ENCODE measurements around the gene MIPEP.

MIPEP gene

GRCh38 chr13:23912469-23912868 is 23.3 kb upstream of the MIPEP start:
- no peak overlapping the region for H3K9ac ChIP-seq
- no peak overlapping the region for H3K4me3 ChIP-seq (ENCODE audit: low read depth, low read length)
- no peaks in the 10 kb centered on the region for H3K4me1 ChIP-seq
- H3K27me3 ChIP-seq (ENCODE audit: control insufficient read depth, insufficient read depth, low read length), result no peaks in the 10 kb centered on the region
- no peak for TF ChIP-seq CTCF (IDR thresholded peaks at IDR 0.05)
- no peak overlapping the region for H2AFZ ChIP-seq
- H3K36me3 ChIP-seq (ENCODE audit: control insufficient read depth, insufficient read depth, low read length), result no peaks in the 10 kb centered on the region
- H3K27ac ChIP-seq, result no peak overlapping the region
- H3K79me2 ChIP-seq, result no peaks in the 10 kb centered on the region
- H3K9me3 ChIP-seq (ENCODE audit: control insufficient read depth, low read length), result no peaks in the 10 kb centered on the region
- H3K4me2 ChIP-seq (ENCODE audit: low read length), result no peak overlapping the region

GRCh38 chr13:23909606-23910005 is 20.4 kb upstream of the MIPEP start:
- no peaks in the 10 kb centered on the region for H3K36me3 ChIP-seq (ENCODE audit: control insufficient read depth, insufficient read depth, low read length)
- H3K4me2 ChIP-seq (ENCODE audit: low read length), result no peak overlapping the region
- no peaks in the 10 kb centered on the region for H3K27me3 ChIP-seq (ENCODE audit: control insufficient read depth, insufficient read depth, low read length)
- no peaks in the 10 kb centered on the region for H3K79me2 ChIP-seq
- H3K4me3 ChIP-seq (ENCODE audit: low read depth, low read length), result no peak overlapping the region
- H2AFZ ChIP-seq, result no peak overlapping the region
- no peak overlapping the region for H3K9ac ChIP-seq
- H3K27ac ChIP-seq, result no peak overlapping the region
- no peaks in the 10 kb centered on the region for H3K9me3 ChIP-seq (ENCODE audit: control insufficient read depth, low read length)
- H3K4me1 ChIP-seq, result no peaks in the 10 kb centered on the region
- TF ChIP-seq CTCF (IDR thresholded peaks at IDR 0.05), result no peak

- no peaks in the 10 kb centered on the region for H3K79me2 ChIP-seq
- H3K27me3 ChIP-seq (ENCODE audit: control insufficient read depth, insufficient read depth, low read length), result no peaks in the 10 kb centered on the region
- no peaks in the 10 kb centered on the region for H3K4me1 ChIP-seq
- H3K27ac ChIP-seq, result no peak overlapping the region
- H3K9me3 ChIP-seq (ENCODE audit: control insufficient read depth, low read length), result no peaks in the 10 kb centered on the region
- no peak overlapping the region for H2AFZ ChIP-seq
- H3K4me2 ChIP-seq (ENCODE audit: low read length), result no peak overlapping the region
- H3K36me3 ChIP-seq (ENCODE audit: control insufficient read depth, insufficient read depth, low read length), result no peaks in the 10 kb centered on the region
- H3K4me3 ChIP-seq (ENCODE audit: low read depth, low read length), result no peak overlapping the region
- H3K9ac ChIP-seq, result no peak overlapping the region
- no peak for TF ChIP-seq CTCF (IDR thresholded peaks at IDR 0.05)
These were observed 16.6 kb upstream of the MIPEP start for GRCh38 chr13:23905766-23906165.

- no peak overlapping the region for H3K4me3 ChIP-seq (ENCODE audit: low read depth, low read length)
- no peaks in the 10 kb centered on the region for H3K36me3 ChIP-seq (ENCODE audit: control insufficient read depth, insufficient read depth, low read length)
- H3K79me2 ChIP-seq, result no peaks in the 10 kb centered on the region
- TF ChIP-seq CTCF (IDR thresholded peaks at IDR 0.05), result no peak
- H3K27ac ChIP-seq, result no peak overlapping the region
- H3K9ac ChIP-seq, result no peak overlapping the region
- H3K4me1 ChIP-seq, result no peaks in the 10 kb centered on the region
- H3K9me3 ChIP-seq (ENCODE audit: control insufficient read depth, low read length), result no peaks in the 10 kb centered on the region
- no peak overlapping the region for H2AFZ ChIP-seq
- H3K4me2 ChIP-seq (ENCODE audit: low read length), result no peak overlapping the region
- H3K27me3 ChIP-seq (ENCODE audit: control insufficient read depth, insufficient read depth, low read length), result no peaks in the 10 kb centered on the region
These were observed 14.7 kb upstream of the MIPEP start for GRCh38 chr13:23903906-23904280.

- no peaks in the 10 kb centered on the region for H3K27me3 ChIP-seq (ENCODE audit: control insufficient read depth, insufficient read depth, low read length)
- no peak overlapping the region for H3K9ac ChIP-seq
- TF ChIP-seq CTCF (IDR thresholded peaks at IDR 0.05), result no peak
These were observed 14.0 kb upstream of the MIPEP start for GRCh38 chr13:23902975-23903905.

More at GRCh38 chr13:23902975-23903905, 14.0 kb upstream of the MIPEP start:
- no peaks in the 10 kb centered on the region for H3K36me3 ChIP-seq (ENCODE audit: control insufficient read depth, insufficient read depth, low read length)
- H3K27ac ChIP-seq, result no peak overlapping the region
- H3K4me3 ChIP-seq (ENCODE audit: low read depth, low read length), result no peak overlapping the region
- H3K79me2 ChIP-seq, result no peaks in the 10 kb centered on the region
- H3K9me3 ChIP-seq (ENCODE audit: control insufficient read depth, low read length), result no peaks in the 10 kb centered on the region
- no peaks in the 10 kb centered on the region for H3K4me1 ChIP-seq
- no peak overlapping the region for H2AFZ ChIP-seq
- H3K4me2 ChIP-seq (ENCODE audit: low read length), result no peak overlapping the region

Data from parathyroid adenoma (tissue), 2 donors.